Measurements from ENCODE around the gene SIGLEC11.

DNA sequence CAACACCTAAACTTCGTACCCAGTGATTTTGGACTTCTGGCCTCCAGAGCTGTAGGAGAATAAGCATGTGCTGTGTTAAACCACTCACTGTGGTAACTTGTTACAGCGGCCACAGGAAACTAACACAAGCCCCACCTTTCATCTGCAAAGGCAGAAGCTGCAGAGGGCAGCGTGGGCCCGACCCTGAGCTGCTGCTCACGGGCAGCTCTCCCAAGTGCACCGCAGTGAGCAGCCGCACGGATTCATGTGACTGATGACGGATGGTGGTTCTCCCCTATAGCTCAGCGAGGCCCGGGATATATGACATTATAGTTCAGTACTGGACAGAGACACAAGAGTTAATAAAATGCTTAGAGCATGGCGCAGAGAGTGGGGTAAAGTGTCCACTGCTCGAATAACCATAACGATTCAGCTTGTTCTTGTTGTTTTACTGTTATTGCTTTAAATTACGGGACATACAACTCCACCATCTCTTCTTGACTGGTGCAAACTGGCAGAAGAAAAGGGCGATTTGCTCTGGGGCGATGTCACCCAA is 42.3 kb upstream of the SIGLEC11 start:
- TF ChIP-seq, protein P1, sequence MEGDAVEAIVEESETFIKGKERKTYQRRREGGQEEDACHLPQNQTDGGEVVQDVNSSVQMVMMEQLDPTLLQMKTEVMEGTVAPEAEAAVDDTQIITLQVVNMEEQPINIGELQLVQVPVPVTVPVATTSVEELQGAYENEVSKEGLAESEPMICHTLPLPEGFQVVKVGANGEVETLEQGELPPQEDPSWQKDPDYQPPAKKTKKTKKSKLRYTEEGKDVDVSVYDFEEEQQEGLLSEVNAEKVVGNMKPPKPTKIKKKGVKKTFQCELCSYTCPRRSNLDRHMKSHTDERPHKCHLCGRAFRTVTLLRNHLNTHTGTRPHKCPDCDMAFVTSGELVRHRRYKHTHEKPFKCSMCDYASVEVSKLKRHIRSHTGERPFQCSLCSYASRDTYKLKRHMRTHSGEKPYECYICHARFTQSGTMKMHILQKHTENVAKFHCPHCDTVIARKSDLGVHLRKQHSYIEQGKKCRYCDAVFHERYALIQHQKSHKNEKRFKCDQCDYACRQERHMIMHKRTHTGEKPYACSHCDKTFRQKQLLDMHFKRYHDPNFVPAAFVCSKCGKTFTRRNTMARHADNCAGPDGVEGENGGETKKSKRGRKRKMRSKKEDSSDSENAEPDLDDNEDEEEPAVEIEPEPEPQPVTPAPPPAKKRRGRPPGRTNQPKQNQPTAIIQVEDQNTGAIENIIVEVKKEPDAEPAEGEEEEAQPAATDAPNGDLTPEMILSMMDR (IDR thresholded peaks at IDR 0.05): no peak
- no peak for TF ChIP-seq POLR2A (IDR thresholded peaks at IDR 0.05)

Measured in uterus (tissue), 2 donors.